Daoy (cell line): Measurements from ENCODE around the gene UTRN. TPM values are rescaled to one million over a fixed set of nuclear protein-coding genes. Genes with fewer than 3 reads are reported as not detected.

Source experiments
- DNase-seq: peaks from one replicate; pipeline ENCODE4 v3.0.0-alpha.2; 2015; ENCODE audit warnings: low read depth
- total RNA-seq: library from RNA; depleted of rRNA; stranded (reverse); fragments of >200 nt; shearing (Covaris generic); gene quantifications from 2 replicates; pipeline ENCODE4 v1.2.3, GENCODE V29; 2014

The UTRN gene
- total RNA-seq, 1 experiment from 2014 or later: 26.9 TPM

DNA sequence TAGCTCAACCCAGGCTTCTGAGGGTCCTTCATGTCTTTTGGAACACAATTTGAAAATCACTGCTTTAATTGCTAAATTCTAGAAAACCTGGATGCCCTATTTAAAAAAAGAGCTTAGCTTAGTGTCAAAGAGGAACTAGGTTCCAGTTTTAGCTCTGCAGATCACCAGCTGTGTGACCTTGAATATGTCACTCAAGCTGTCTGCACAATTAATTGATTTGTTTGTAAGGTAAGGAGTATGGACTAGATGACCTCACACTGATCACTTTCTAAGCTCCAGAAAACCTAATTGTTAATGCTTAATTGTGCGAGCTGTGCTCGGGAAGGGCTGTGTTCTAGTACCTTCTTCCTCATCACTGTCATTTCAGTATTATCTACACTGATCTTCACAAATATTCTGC, 26.2 kb downstream of the UTRN start:
- no peak for DNase-seq

DNA sequence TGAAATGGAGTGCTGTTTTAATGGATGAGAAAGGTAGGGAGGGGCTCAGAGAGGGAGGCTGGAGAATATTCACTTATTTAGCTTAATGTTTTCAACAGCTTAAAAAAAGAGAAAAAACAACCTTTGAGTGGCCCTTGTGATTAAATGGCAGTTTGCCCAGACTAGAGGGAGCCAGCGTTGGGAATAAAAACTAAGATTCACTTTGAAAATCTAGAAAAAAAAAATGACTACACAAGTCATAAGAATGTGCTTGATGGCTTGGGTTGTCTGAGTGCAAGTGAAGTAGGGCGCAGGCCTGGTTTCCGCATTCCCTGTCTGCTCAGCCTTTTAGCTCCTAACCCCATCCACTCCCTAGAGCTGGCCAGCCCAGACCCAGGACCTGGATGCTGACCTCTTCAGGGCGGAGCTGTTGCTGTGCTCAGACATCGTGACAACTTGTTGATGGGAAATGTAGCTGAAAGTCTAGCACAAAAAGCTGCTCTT, 28.9 kb downstream of the UTRN start:
- DNase-seq: no peak

DNA sequence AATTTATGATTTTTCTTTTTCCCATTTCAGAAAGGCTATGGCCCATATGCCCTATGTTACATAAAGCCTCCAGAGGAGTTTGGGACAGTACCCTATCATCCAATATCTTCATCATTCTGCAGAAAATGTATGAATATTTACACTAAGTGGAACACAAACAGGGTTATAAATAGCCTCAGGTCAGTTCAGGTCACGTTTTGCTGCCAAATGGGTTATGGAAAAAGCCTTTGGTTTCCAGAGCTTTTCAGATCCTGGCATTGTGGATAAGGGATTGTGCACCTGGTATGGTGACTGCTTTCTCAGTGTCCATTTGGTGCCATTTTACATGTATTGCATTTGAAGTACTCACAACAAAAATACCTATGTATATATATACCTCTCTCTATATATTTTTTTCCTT, 29.4 kb downstream of the UTRN start:
- DNase-seq: no peak

DNA sequence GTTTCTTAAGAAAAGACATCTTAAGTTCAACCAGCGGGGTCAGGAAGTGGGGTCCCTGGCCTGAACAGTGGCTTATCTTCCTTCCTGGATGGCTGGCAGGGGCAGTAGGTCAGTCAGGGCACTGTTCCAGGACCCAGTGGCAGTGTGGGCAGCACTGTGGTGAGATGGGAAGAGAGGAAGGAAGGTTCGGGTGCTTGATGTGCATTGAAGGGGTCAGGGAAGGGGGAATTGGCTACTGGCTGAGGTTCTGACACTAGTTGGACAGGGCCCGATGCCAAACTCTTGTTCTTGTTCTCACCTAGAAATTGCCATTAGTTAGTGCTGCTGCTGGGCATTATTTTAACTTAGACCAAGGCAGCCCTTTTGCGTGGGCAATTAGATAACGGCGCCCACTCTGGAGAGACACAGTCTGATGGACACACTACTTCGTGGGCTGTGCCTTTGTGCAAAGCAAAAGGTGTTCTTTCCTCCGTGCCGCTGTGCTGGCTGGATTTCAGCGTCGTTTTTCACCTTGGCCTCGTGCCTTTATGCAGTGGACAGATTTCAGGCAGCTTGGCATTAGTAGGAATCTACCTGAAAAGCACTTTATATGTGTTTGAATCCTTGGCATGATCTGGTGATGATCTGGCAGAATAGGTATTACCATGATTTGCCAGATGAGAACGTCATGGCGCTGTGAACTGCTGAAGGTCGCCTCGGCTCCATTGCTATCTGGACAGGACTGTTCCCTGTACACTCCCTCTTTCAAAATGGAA, 30.3 kb downstream of the UTRN start:
- DNase-seq: no peak

DNA sequence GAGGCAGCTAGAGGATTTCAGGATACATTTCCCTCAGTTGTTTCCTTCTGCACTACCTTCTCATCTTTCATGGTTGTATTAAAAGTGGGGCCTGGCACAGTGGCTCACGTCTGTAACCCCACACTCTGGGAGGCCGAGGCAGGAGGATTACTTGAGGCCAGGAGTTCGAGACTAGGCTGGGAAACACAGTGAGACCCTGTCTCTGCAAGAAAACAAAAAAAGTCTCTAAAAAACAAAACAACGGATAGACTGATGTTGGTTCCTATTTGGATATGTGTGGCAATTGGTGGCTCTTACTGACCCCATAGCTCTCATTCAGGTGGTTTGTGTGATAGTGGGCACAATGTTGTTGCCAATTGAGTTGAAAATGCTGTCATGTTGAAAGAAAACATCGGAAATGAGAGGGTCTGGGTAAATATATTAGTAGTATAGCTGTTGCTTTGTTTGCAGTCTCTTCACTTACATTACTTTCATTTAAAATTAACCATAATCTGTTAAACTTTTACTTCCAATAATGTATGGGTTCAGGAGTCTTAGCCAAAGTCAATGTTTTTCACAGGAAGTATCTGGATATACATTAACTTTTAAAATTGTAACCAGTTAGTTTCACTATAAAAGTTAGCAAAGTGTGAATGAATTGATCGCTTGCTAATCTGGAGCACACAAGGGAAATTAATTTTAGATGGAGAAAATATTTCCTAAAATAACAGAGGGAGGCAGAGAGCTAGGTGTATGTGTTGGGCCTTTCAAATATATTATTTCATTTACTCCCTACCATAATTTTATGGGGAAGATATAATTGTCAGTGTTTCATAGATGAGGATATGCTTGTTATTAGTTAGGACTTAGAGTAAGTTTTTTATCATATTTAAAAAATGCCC, 31.1 kb downstream of the UTRN start:
- DNase-seq: no peak

DNA sequence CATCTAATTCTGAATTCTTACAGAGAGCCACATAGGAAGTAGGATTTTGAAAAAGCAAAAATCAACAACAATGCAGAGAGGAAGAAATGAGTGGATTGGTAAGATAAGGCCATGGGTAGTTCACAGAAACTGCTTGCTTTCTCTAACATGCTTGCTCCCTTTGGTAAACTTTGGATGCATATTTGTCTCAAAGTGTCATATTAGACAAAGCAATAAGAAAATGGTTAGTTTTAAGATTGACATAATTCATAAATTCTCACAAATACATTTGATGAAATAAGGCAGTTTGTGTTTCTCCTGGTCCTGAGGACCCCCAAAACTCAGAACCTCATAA, 31.7 kb downstream of the UTRN start:
- no peak for DNase-seq

DNA sequence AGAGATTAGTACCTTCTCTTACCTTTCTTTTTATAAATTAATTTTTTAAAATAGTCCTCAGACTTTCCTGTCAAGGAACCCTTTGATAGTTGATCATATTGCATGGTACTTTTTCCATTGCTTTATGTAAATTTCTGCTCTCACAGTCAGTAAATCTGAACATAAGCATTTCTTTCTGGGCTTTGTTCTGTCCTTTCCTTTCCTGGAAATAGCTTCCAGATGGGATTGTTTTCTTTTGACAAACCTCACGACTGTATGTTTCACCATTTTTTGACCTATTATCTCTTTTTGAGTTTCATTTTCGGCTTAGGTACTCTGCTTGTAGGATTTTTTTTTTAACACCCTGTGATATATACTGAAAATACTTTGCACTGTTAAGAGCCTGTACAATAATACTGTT, 32.6 kb downstream of the UTRN start:
- no peak for DNase-seq

DNA sequence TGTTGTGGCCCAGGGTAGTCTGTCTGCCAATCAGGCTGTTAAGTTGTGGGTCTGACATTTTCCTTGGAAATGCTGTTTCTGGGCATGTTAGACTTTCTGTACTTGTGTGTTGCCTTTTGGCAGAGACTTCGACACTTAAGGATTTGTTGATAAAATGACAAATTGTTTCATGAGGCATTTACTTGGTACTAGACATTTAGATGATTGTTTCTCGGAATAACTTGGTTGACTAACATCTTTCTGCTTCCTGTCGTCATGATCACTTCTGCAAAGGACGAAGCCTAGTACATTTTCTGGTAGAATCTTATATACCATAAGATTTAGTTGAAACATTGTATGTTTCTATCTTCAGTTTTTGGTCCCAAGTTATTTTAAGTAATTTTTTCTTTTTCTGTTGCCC, 34.1 kb downstream of the UTRN start:
- no peak for DNase-seq

DNA sequence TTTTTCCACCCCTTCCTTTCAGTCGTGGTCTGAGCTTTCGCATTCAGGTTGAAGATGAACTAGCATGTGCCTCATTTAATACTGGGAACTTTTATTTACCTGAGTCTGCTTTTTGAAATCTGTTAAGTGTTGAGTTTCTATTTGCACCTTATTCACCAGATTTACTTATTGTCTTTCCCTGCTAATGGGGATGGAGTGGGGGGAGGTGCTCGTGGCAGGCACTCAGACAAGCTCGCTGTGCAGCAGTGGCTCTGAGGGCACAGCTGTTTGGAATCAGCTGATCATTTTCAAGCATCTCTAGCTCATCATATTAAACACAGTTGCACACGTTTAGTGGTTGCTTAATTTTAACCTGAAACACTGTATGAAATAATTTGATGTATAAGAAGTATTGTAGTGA, 35.6 kb downstream of the UTRN start:
- no peak for DNase-seq

DNA sequence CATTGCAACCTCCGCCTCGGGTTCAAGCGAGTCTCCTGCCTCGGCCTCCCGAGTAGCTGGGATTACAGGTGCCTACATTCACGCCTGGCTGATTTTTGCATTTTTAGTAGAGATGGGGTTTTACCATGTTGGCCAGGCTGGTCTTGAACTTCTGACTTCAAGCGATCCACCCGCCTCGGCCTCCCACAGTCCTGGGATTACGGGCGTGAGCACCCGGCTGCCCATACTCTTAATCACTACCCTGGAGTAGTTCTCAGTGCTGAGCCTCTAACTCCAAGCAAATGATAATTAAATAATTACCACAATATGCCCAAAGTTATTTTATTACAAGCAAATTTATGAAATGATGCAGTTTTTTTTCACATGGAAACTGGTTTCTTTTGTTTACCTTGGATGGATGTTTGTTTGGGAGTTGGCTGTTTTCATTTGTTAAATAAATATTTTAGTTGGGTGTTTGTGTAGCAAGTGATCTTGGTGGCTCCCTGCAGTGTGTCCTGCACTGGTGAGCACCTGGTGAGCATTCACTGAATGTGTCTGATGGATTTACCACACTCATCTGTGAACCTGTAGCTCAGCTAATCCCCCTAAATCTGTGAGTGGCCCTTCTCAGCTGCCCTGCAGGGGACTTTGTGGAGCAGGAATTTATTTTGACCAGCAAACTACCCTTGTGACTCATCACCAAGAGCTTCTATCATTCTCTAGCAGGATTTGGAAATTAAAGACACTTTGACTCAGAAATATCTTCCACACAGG, 36.9 kb downstream of the UTRN start:
- peak; percentile 32 for DNase-seq

DNA sequence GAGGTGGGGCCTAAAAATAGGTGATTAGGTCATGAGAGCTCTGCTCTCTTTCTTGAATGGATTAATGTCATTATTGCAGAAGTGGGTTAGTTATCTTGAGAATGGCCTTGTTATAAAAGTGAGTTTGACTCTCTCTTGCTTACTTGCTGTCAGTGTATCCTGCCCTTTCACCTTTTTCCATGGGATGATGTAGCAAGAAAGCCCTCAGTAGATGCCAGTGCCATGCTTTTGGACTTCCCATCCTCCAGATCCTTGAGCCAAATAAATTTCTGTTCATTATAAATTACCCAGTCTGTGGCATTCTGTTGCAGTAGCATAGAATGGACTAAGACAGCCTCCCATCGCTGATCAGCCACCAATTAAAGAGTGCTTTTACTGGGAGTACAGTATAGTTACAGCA, 40.1 kb downstream of the UTRN start:
- no peak for DNase-seq

DNA sequence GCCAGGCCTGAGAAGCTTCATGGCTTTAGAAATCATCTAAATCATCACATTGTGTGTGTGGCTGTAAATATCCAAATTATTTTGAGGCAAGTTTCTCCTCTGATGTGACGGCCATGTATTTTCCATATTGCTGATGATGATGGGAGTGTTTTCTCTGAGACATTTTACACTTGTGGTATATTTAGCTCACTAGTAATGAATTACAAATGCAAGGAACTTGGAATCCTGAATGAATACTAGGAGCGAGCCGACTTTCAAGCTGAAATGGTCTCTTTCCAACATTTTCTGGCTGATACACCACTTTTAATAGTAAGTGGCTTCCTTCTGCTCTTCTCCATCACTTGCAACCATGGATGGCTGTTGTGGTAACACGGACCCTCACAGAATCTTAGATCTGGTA, 41.3 kb downstream of the UTRN start:
- no peak for DNase-seq

DNA sequence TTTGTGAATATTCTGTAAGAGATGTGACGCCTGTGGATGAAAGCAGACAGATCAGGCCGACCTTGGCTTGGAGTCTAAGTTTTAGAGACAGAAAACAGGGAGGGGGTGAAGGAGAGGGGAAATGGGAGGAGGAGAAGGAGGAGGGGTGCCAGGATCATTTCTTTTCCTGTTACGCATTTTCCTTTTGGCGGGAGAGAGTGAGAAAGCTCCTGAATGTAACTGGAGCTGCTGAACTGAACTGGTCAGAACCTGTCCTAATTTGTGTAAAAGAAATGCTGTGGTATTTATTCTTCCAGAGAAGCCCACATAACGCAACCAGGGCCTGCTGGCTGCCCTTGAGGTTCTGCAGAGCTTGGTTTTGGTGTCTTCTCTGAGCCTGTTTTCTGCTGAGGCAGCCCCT, 41.9 kb downstream of the UTRN start:
- no peak for DNase-seq

DNA sequence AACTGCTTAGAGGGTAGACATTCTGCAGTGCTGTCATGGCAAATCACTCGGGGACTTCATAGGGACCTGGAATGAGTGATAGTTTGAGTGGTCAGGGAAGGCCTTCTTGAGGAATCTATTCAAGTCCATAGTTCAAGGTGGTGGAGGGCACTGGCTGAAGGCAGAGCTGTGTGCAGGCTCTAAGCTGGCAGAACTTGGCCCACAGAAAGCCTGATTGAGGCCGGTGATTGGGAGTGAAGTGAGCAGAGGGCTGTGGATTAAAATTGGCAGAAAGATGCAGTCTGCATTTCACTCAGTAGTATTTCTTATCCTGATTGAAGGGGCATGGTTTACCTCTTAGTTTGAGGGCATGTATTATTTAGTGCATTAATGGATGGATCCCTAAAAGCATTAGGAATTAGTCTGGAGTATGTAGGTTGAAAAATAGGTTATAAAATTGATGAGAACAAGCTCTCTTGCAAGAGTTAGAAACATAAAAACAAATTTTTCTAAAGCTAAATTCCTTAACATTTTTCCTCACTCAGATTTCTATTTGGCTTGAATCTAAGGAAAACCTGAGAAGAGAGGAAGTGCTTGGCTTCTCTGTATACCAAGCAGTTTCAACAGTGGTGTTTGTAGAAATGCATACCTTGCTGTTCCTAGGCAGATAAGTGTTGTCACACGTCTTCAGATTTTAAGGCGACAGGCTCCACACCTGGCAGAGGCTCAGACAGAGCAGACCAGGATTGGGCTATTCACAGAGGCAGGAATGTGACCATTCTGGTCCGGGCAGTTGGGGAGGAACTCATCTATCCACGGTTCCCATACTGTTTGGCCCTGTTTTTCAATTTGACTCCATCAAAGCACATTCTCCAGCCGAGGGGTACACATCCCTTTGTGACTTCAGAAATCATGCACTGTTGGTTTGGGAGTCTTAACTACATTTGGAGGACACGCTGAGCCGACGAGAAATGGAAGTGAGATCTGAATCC, 45.2 kb downstream of the UTRN start:
- no peak for DNase-seq

DNA sequence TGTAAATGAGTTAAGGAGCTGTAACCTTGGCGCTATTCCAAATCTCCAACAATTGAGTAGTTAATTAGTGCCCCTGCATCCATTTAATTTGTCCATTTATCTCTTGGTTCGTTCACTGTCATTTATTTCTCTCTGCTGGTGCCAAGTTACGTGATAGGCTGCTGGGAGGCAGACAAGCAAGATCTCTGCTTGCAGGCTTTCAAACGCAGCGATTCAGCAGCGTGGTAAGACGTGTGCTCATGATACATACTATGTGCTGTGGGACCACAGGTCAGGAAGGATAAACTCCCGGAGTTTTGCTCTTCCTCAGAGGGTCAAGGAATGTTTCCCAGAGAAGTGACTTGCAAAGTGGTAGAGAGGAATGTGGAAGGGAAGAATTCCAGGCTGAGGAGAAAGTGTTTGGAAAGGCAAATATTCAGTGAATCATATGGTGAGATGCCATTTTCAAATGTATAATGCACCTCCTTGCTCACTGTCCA, 46.4 kb downstream of the UTRN start:
- no peak for DNase-seq

DNA sequence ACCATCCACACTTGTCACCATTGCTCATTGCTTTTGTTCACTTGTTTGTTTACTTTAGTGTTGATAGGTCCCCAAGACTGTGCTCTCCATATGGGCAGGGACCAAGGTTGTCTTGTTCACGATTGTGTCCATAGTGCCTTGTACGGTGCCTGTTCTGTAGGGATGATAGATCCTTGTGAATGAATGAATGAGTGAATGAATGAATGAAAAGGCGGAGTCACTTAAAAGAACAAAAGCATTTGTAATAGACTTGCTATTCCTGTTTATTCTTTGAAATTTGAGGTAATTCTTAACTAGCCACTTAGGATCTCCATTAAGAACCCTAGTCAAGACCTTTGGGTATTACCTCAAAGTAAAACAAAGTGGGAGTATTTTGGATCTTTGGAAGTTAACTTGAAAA, 47.0 kb downstream of the UTRN start:
- no peak for DNase-seq

DNA sequence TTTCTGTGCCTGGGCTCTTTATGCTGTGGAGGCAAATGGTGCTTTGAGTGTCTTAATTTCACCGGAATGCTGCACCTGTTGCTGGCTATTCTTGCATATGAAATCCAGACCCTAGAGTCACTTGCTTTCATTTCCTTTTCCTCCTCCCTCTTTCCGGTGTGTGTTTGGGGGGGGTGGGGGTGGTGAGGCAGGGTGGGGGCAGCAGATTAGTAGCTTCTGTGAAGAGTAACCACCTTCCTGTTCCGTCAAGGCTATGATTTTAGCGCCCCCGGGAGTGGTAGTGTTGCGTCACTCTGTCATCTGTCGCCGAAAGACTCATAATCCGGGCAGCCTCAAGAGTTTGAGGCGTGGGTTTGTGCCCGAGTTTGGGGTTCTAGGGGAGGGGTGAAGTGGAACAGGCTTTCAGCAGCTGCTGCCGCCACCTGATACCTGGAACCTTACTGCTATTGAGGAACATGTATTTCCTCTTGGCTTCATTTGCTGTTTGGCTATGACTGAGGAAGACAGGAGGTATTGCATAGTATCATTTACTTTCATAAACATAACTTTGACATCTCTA, 49.1 kb downstream of the UTRN start:
- no peak for DNase-seq
